Parathyroid adenoma (tissue), 2 donors: ENCODE results near the gene DYNLRB1.

Experiments used
- H2AFZ ChIP-seq: fragments of 300-600 bp; sonication (generic); one replicate; pipeline ENCODE4 v1.7.0; 2017; ENCODE audit warnings: antibody characterized with exemption, mild to moderate bottlenecking
- H3K27ac ChIP-seq: fragments of 300-600 bp; sonication (generic); one replicate; pipeline ENCODE4 v1.7.0; 2017
- H3K27me3 ChIP-seq: fragments of 300-600 bp; sonication (generic); one replicate; pipeline ENCODE4 v1.7.0; 2017; ENCODE audit warnings: low read length; ENCODE audit not compliant: control insufficient read depth, insufficient read depth
- H3K36me3 ChIP-seq: fragments of 300-600 bp; sonication (generic); one replicate; pipeline ENCODE4 v1.7.0; 2017; ENCODE audit warnings: low read length; ENCODE audit not compliant: control insufficient read depth, insufficient read depth
- H3K4me1 ChIP-seq: fragments of 300-600 bp; sonication (generic); one replicate; pipeline ENCODE4 v1.7.0; 2017; ENCODE audit warnings: control low read depth
- H3K4me2 ChIP-seq: fragments of 300-600 bp; sonication (generic); one replicate; pipeline ENCODE4 v1.7.0; 2017; ENCODE audit warnings: low read length
- H3K4me3 ChIP-seq: fragments of 300-600 bp; sonication (generic); one replicate; pipeline ENCODE4 v1.7.0; 2017; ENCODE audit warnings: low read depth, low read length
- H3K79me2 ChIP-seq: fragments of 300-600 bp; sonication (generic); one replicate; pipeline ENCODE4 v1.7.0; 2017; ENCODE audit warnings: control low read depth
- H3K9ac ChIP-seq: fragments of 300-600 bp; sonication (generic); one replicate; pipeline ENCODE4 v1.7.0; 2017; ENCODE audit warnings: mild to moderate bottlenecking
- H3K9me3 ChIP-seq: fragments of 300-600 bp; sonication (generic); one replicate; pipeline ENCODE4 v1.7.0; 2017; ENCODE audit warnings: low read length; ENCODE audit not compliant: control insufficient read depth
- TF ChIP-seq, protein P1 (sequence below): fragments of 300-600 bp; sonication (generic); IDR thresholded peaks from one replicate; pipeline ENCODE4 v1.7.0; 2017; ENCODE audit warnings: antibody characterized with exemption, mild to moderate bottlenecking
- donor health status: primary hyperparathyroidism.

The DYNLRB1 gene

DNA sequence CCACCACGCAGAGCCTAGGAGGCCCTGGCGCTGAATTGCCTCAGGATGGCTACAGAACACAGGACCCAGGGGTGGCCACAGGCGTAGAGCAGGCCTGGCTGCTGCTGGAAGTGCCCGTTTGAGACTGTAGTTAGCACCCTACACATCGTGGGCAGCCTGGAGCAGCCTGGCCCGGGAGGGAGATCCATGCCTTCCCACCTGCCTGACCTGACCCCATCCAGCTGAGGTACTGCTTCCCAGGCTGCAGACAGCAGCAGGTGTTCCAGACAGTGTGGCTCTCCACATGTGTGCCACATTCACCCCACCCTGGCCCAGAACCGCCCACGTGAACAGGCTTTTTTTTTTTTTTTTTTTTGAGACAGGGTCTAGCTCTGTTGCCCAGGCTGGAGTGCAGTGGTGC lies 21.4 kb downstream of the DYNLRB1 start:
- Histone ChIP-seq H3K9ac (no peak overlapping the region), H2AFZ (no peak overlapping the region), H3K36me3 (no peaks in the 10 kb centered on the region), H3K79me2 (peaks cover 2% of the 10 kb centered on the region), H3K4me1 (no peaks in the 10 kb centered on the region), H3K4me2 (no peak overlapping the region), H3K9me3 (no peaks in the 10 kb centered on the region), H3K27me3 (no peaks in the 10 kb centered on the region), H3K27ac (no peak overlapping the region), H3K4me3 (no peak overlapping the region)
- TF ChIP-seq, protein P1, sequence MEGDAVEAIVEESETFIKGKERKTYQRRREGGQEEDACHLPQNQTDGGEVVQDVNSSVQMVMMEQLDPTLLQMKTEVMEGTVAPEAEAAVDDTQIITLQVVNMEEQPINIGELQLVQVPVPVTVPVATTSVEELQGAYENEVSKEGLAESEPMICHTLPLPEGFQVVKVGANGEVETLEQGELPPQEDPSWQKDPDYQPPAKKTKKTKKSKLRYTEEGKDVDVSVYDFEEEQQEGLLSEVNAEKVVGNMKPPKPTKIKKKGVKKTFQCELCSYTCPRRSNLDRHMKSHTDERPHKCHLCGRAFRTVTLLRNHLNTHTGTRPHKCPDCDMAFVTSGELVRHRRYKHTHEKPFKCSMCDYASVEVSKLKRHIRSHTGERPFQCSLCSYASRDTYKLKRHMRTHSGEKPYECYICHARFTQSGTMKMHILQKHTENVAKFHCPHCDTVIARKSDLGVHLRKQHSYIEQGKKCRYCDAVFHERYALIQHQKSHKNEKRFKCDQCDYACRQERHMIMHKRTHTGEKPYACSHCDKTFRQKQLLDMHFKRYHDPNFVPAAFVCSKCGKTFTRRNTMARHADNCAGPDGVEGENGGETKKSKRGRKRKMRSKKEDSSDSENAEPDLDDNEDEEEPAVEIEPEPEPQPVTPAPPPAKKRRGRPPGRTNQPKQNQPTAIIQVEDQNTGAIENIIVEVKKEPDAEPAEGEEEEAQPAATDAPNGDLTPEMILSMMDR: no peak

DNA sequence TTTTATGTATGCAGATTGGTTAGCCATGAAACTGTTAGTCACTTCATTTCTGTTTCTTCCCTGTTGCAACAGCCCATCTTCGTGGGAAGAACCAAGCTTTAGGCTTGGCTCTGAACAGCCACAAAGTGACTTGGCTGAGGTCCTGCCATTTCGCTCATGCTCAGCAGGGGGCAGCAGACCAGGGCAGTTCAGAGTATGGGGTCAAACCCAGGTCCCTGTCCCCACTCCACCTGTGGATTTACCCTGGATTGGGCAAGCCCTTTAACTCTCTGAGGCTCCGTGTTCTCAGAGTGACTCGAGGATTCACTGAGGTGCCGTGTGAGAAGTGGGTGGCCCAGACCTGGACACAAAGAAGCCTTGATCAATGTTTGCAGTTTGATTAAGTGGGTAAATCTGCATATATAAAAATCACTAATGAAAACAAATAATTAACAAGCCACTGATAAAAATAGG lies 22.5 kb downstream of the DYNLRB1 start:
- no peak overlapping the region for H3K9ac ChIP-seq
- TF ChIP-seq, protein P1: peak; percentile 61
- no peak overlapping the region for H3K4me3 ChIP-seq
- no peaks in the 10 kb centered on the region for H3K36me3 ChIP-seq
- no peak overlapping the region for H3K4me2 ChIP-seq
- no peak overlapping the region for H2AFZ ChIP-seq
- no peak overlapping the region for H3K27ac ChIP-seq
- no peaks in the 10 kb centered on the region for H3K79me2 ChIP-seq
- H3K27me3 ChIP-seq: no peaks in the 10 kb centered on the region
- H3K9me3 ChIP-seq: no peaks in the 10 kb centered on the region
- H3K4me1 ChIP-seq: no peaks in the 10 kb centered on the region

DNA sequence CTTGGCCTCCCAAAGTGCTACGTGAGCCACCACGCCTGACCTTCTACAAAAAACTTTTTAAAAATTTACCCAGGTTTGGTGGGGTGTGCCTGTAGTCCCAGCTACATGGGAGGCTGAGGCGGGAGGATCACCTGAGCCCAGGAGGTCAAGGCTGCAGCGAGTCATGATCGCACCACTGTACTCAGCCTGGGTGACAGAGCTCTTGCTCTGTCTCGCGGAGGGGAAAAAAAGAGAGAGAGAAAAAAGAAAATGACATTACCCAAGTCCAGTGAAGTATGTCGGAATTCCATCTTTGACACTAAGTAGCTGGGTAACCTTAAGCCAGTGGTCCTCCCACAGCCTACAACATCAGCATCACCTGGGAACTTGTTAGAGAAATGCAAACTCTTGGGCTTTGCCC lies 23.5 kb downstream of the DYNLRB1 start:
- Histone ChIP-seq H3K4me2 (no peak overlapping the region), H3K27ac (no peak overlapping the region), H3K4me3 (no peak overlapping the region), H3K79me2 (no peaks in the 10 kb centered on the region), H3K4me1 (no peaks in the 10 kb centered on the region), H3K27me3 (no peaks in the 10 kb centered on the region), H3K36me3 (no peaks in the 10 kb centered on the region), H2AFZ (no peak overlapping the region), H3K9me3 (no peaks in the 10 kb centered on the region), H3K9ac (no peak overlapping the region)
- TF ChIP-seq, protein P1: no peak

DNA sequence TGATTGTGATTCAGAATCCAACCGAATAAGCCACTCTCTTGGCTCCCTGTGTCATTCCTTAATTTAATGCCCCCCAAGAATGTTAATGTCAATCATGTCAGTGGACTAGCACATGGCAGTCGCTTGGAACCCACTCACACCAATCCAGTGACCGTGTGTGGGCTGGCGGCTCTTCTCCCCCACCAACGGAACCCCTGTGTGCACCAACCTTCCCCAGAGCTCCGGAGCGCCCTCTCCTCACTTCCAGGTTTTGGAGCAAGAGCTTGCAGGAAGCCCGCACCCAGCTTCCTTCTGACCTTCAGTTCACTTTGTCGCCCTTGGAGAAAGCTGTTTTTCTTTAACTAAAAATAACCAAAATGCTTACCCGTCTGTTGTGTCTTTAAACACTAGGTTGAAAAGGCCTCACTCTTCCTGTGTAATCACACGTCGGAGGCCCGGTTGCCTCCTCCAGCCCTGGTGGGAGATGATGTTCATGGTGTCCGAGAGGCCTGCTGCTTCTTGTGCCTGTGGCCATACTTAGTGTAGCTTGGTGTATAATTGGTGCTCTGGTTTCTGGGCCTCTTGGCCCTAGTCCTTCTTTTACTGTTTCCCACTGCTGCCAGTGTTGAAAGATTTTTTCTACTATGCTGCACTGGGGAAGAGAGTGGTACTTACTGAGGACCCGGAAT lies 24.5 kb downstream of the DYNLRB1 start:
- no peaks in the 10 kb centered on the region for H3K27me3 ChIP-seq
- no peaks in the 10 kb centered on the region for H3K4me1 ChIP-seq
- H3K79me2 ChIP-seq: no peaks in the 10 kb centered on the region
- H3K9ac ChIP-seq: no peak overlapping the region
- H3K9me3 ChIP-seq: no peaks in the 10 kb centered on the region
- no peak overlapping the region for H3K27ac ChIP-seq
- H3K4me3 ChIP-seq: no peak overlapping the region
- H3K4me2 ChIP-seq: no peak overlapping the region
- TF ChIP-seq, protein P1: no peak
- H2AFZ ChIP-seq: no peak overlapping the region
- no peaks in the 10 kb centered on the region for H3K36me3 ChIP-seq
